OCI-LY3 (cell line): ENCODE measurements around the gene PTPN23.

ENCODE experiments used
- EZH2phosphoT487 ChIP-seq: fragments of 200-600 bp; shearing (Covaris generic); IDR thresholded peaks from 2 replicates; pipeline ENCODE4 v1.6.1; 2018; ENCODE audit warnings: antibody characterized with exemption, mixed run types, low read depth
- TF ChIP-seq, protein P1 (sequence below): fragments of 200-600, 300-600 bp; sonication (generic); IDR thresholded peaks from 2 replicates; pipeline ENCODE4 v1.5.1; 2014; ENCODE audit warnings: antibody characterized with exemption, low read length, low read depth

DNA sequence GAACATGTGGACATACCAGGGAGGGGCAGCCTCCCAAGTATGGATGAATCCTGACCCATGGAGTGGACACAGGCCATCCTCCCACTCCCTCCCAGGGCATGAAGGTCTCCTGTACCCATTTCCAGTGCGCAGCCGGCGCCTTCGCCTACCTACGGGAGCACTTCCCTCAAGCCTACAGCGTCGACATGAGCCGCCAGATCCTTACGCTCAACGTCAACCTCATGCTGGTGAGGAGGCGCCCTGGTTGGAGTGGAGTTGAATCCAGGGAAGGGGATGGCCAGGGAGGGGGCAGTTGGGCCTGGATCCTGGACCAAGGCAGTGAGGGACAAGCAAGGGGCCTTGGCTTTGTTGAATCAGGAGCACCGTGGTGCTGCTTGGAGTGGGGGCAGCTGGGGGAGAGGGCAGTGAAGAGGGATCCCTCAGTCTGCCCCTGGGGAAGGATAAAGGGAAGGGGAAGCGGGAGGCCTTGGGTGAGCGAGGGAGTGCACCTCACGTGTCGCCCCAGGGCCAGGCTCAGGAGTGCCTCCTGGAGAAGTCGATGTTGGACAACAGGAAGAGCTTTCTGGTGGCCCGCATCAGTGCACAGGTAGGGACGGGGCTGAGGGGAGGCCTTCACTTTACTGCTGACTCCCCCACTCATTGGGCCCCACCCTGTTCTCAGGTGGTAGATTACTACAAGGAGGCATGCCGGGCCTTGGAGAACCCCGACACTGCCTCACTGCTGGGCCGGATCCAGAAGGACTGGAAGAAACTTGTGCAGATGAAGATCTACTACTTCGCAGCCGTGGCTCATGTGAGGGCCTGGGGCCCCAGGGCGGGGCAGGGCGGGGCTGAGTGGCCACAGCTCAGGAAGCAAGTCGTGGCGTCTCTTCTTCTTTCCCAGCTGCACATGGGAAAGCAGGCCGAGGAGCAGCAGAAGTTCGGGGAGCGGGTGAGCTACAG is 25.3 kb downstream of the PTPN23 start:
- TF ChIP-seq, protein P1, sequence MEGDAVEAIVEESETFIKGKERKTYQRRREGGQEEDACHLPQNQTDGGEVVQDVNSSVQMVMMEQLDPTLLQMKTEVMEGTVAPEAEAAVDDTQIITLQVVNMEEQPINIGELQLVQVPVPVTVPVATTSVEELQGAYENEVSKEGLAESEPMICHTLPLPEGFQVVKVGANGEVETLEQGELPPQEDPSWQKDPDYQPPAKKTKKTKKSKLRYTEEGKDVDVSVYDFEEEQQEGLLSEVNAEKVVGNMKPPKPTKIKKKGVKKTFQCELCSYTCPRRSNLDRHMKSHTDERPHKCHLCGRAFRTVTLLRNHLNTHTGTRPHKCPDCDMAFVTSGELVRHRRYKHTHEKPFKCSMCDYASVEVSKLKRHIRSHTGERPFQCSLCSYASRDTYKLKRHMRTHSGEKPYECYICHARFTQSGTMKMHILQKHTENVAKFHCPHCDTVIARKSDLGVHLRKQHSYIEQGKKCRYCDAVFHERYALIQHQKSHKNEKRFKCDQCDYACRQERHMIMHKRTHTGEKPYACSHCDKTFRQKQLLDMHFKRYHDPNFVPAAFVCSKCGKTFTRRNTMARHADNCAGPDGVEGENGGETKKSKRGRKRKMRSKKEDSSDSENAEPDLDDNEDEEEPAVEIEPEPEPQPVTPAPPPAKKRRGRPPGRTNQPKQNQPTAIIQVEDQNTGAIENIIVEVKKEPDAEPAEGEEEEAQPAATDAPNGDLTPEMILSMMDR = no peak
- no peak for TF ChIP-seq EZH2phosphoT487
